ENCODE measurements around the gene CMC2.

DNA sequence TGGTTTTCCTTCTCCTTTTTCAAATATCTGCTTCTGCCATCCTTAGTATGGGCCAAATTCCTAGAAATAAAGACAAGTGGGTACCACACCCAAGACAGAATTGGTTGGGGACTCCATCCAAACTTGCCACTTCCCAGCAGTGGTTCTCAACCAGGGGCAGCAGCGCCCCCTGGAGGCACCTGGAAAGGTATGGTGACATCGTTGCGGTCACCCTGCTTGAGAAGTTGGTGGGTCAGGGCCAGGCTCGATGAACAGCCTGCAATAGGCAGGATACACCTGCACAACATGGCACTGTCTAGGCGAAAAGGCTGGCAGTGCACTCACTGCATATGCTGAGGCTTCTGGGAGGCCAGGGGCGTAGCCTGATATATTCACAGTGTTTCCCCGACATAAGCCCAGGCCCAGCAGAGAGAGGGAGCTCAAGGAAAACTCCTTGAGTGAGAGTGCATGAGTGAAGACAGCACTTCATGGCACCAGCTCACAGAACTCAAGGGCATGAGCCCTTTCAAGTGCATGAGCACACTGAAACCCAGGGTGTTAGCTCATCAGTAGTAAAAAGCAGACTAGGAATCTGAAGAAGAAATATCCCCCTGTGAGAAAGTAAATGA is 57.7 kb downstream of the CMC2 start:
- TF ChIP-seq CTCF (optimal IDR thresholded peaks at IDR 0.05 in 1 of 3, IDR thresholded peaks at IDR 0.05 in 1 of 3, conservative IDR thresholded peaks at IDR 0.05 in 1 of 3; ENCODE audit: extremely low read depth in 1 of 3, insufficient read depth in 2 of 3, low read length in 3 of 3), result peak; percentile 73 to 90 (median 77)
- no peak for TF ChIP-seq EZH2 (IDR thresholded peaks at IDR 0.05; ENCODE audit: low read length)
